Memory B cell (primary cell): ENCODE data around the gene SIX3.
A peak's percentile ranks its signal among the peaks of the same experiment; 100 is the strongest.

Experiments
- ATAC-seq: fragments of 150-1000 bp; cut with Tn5 transposase; 2 replicates; pipeline ENCODE4 v1.10.0; 2021; ENCODE audit warnings: low read depth, mild to moderate bottlenecking, moderate library complexity
- DNase-seq, 2 donors: peaks; one replicate each; pipeline ENCODE4 v3.0.0; 2022; ENCODE audit warnings: low spot score in 2 of 2
- H3K27ac Mint-ChIP-seq: one replicate; pipeline ENCODE4 v1.8.0; 2022; ENCODE audit warnings: mild to moderate bottlenecking, moderate library complexity, mixed read lengths
- H3K27me3 Mint-ChIP-seq: one replicate; pipeline ENCODE4 v1.8.0; 2022; ENCODE audit warnings: mixed read lengths
- H3K36me3 Mint-ChIP-seq: one replicate; pipeline ENCODE4 v1.8.0; 2022; ENCODE audit warnings: mild to moderate bottlenecking, mixed read lengths
- H3K4me1 Mint-ChIP-seq: one replicate; pipeline ENCODE4 v1.8.0; 2022; ENCODE audit warnings: mixed read lengths
- H3K4me3 Mint-ChIP-seq: one replicate; pipeline ENCODE4 v1.8.0; 2022; ENCODE audit warnings: mild to moderate bottlenecking, moderate library complexity, mixed read lengths
- H3K9me3 Mint-ChIP-seq: one replicate; pipeline ENCODE4 v1.8.0; 2022; ENCODE audit warnings: mixed read lengths

Gene SIX3

GRCh38 chr2:44941551-44942234 lies at the start of gene SIX3:
TSS of gene SIX3 (plus strand) at chr2:44941702. CDS start at chr2:44942105, 403 bp downstream.
- H3K27ac Mint-ChIP-seq = peak within 1 kb of the TSS; percentile 89
- H3K36me3 Mint-ChIP-seq = no peaks in the 10 kb centered on the region
- DNase-seq = no peak
- peaks cover 37% of the 10 kb centered on the region for H3K4me1 Mint-ChIP-seq
- no peaks in the 10 kb centered on the region for H3K9me3 Mint-ChIP-seq
- peak within 1 kb of the TSS; percentile 79 for H3K4me3 Mint-ChIP-seq
- peaks cover 42% of the 10 kb centered on the region for H3K27me3 Mint-ChIP-seq
- peak; percentile 77 for ATAC-seq

DNA sequence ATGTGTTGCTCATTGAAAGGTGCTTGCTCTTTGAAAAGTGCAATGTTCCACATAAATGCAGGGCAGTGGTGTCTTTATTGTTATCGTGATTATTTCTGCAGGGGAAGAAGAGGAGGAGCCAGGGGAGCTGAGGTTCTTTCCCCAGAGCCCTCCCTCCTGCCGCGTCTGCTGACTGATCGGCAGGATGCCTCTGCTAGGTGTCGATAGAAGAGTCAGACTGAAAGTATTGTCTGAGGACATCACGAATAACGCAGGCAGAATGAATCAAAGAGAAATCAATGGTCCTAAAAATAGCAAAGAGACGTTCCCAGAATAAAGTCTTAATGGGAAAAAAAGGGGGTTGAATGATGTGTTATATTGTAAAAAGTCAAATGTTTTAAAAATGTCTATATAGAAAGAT lies 47.4 kb upstream of the SIX3 start:
- Mint-ChIP-seq H3K36me3 (peaks cover 9% of the 10 kb centered on the region), H3K27ac (no peak overlapping the region), H3K4me3 (no peak overlapping the region), H3K4me1 (no peaks in the 10 kb centered on the region), H3K27me3 (peaks cover 4% of the 10 kb centered on the region), H3K9me3 (peaks cover 12% of the 10 kb centered on the region)
- ATAC-seq (no peak), DNase-seq (no peak)

GRCh38 chr2:44895061-44895460 lies 46.4 kb upstream of the SIX3 start:
- no peak overlapping the region for H3K4me3 Mint-ChIP-seq
- peaks cover 4% of the 10 kb centered on the region for H3K27me3 Mint-ChIP-seq
- DNase-seq (no peak), ATAC-seq (no peak)
- no peak overlapping the region for H3K27ac Mint-ChIP-seq
- H3K4me1 Mint-ChIP-seq = no peaks in the 10 kb centered on the region
- H3K9me3 Mint-ChIP-seq = peaks cover 12% of the 10 kb centered on the region
- peaks cover 5% of the 10 kb centered on the region for H3K36me3 Mint-ChIP-seq

DNA sequence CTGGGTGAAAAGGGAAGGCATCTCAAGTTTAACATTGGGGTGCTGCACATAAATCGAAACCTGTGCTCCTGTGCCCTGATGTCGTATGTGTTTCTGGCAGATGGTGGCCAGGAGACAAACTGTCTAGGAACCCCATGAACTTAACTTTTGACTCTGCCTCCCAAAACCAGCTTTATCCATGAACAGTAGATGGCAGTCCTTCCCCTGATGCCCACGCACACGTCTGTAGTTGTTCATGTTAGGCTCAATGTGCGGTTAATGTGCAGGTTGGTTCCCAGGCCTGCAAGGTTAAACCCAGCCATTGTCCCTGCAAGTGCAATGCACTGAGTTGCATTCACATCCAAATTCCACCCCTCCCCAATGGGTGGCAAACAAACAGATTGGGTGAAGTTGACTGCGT lies 44.1 kb upstream of the SIX3 start:
- Mint-ChIP-seq H3K9me3 (peaks cover 4% of the 10 kb centered on the region), H3K27me3 (peaks cover 5% of the 10 kb centered on the region), H3K4me3 (no peak overlapping the region), H3K4me1 (no peaks in the 10 kb centered on the region), H3K36me3 (no peaks in the 10 kb centered on the region), H3K27ac (no peak overlapping the region)
- DNase-seq (no peak), ATAC-seq (no peak)

DNA sequence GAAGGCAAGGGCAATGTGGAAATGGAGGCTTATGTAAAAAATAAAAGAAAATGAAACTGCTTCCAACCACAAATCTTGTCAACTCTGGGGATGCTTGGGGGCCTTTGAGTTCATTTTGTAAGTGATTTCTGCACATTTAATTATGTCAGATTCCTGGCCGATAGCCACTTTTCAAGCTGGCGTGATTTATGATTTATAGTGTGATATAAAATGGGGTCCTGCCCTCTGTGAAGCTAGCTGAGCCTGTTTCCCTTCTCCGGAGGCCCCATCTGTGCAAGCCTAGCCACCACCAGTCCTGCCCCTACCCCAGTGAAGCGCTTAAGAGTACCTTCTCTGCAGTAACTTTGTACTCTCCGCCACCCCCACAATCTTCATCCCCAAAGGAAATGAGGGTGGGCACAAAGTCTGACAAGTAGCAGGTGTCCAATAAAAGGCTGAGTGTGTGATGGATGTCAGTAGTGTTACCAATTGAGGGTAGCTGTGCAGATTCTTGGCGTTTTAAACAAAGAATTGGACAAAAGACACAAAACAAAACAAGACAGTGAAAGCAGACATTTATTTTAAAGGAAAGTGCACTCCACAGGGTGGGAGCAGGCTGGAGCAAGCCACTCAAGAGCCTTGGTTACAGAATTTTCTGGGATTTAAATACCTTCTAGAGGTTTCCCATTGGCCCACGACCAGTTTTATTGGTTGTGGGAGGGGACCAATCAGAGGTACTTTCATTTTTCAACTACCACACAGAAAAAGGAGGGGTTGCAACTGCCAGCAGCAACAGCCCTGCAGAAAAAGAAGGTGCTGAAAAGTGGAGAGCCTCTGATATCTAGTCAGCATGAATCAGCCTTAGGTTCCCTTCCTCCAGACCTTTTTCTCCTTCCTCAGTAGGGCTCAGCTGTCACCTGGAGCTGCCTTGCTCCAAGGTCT lies 39.0 kb upstream of the SIX3 start:
- H3K4me1 Mint-ChIP-seq = no peaks in the 10 kb centered on the region
- no peaks in the 10 kb centered on the region for H3K9me3 Mint-ChIP-seq
- no peak overlapping the region for H3K4me3 Mint-ChIP-seq
- no peak for DNase-seq
- peaks cover 12% of the 10 kb centered on the region for H3K27me3 Mint-ChIP-seq
- ATAC-seq = no peak
- no peak overlapping the region for H3K27ac Mint-ChIP-seq
- H3K36me3 Mint-ChIP-seq = no peaks in the 10 kb centered on the region

GRCh38 chr2:44904578-44904977 lies 36.9 kb upstream of the SIX3 start:
- no peaks in the 10 kb centered on the region for H3K4me1 Mint-ChIP-seq
- H3K9me3 Mint-ChIP-seq = no peaks in the 10 kb centered on the region
- DNase-seq (no peak), ATAC-seq (no peak)
- no peaks in the 10 kb centered on the region for H3K36me3 Mint-ChIP-seq
- no peak overlapping the region for H3K4me3 Mint-ChIP-seq
- no peak overlapping the region for H3K27ac Mint-ChIP-seq
- peaks cover 12% of the 10 kb centered on the region for H3K27me3 Mint-ChIP-seq

- H3K4me3 Mint-ChIP-seq = no peak overlapping the region
- H3K27ac Mint-ChIP-seq = no peak overlapping the region
- H3K36me3 Mint-ChIP-seq = peaks cover 2% of the 10 kb centered on the region
- H3K4me1 Mint-ChIP-seq = no peaks in the 10 kb centered on the region
- peaks cover 10% of the 10 kb centered on the region for H3K27me3 Mint-ChIP-seq
- H3K9me3 Mint-ChIP-seq = peaks cover 5% of the 10 kb centered on the region
- ATAC-seq (no peak), DNase-seq (no peak)
These were observed 34.5 kb upstream of the SIX3 start for GRCh38 chr2:44906972-44907371.

- ATAC-seq (no peak), DNase-seq (no peak)
- Mint-ChIP-seq H3K36me3 (peaks cover 2% of the 10 kb centered on the region), H3K4me3 (no peak overlapping the region), H3K9me3 (peaks cover 5% of the 10 kb centered on the region), H3K4me1 (no peaks in the 10 kb centered on the region), H3K27me3 (peaks cover 7% of the 10 kb centered on the region), H3K27ac (no peak overlapping the region)
These were observed 31.7 kb upstream of the SIX3 start for GRCh38 chr2:44909831-44910230.

GRCh38 chr2:44912660-44913059 lies 28.8 kb upstream of the SIX3 start:
- no peak for ATAC-seq
- peaks cover 8% of the 10 kb centered on the region for H3K27me3 Mint-ChIP-seq
- no peak overlapping the region for H3K27ac Mint-ChIP-seq
- H3K4me3 Mint-ChIP-seq = no peak overlapping the region
- peaks cover 5% of the 10 kb centered on the region for H3K9me3 Mint-ChIP-seq
- H3K36me3 Mint-ChIP-seq = peaks cover 2% of the 10 kb centered on the region
- no peaks in the 10 kb centered on the region for H3K4me1 Mint-ChIP-seq
- no peak for DNase-seq

GRCh38 chr2:44916291-44916690 lies 25.2 kb upstream of the SIX3 start:
- no peak for ATAC-seq
- peaks cover 24% of the 10 kb centered on the region for H3K27me3 Mint-ChIP-seq

GRCh38 chr2:44918095-44918775 lies 23.3 kb upstream of the SIX3 start:
- H3K27me3 Mint-ChIP-seq = peaks cover 26% of the 10 kb centered on the region
- no peaks in the 10 kb centered on the region for H3K9me3 Mint-ChIP-seq
- H3K4me3 Mint-ChIP-seq = no peak overlapping the region
- no peaks in the 10 kb centered on the region for H3K4me1 Mint-ChIP-seq
- H3K36me3 Mint-ChIP-seq = no peaks in the 10 kb centered on the region
- DNase-seq (no peak), ATAC-seq (no peak)
- H3K27ac Mint-ChIP-seq = no peak overlapping the region

More at GRCh38 chr2:44916291-44916690, 25.2 kb upstream of the SIX3 start:
- no peaks in the 10 kb centered on the region for H3K36me3 Mint-ChIP-seq
- H3K9me3 Mint-ChIP-seq = no peaks in the 10 kb centered on the region
- no peak for DNase-seq
- H3K27ac Mint-ChIP-seq = no peak overlapping the region
- no peak overlapping the region for H3K4me3 Mint-ChIP-seq
- no peaks in the 10 kb centered on the region for H3K4me1 Mint-ChIP-seq

GRCh38 chr2:44920751-44921150 lies 20.8 kb upstream of the SIX3 start:
- Mint-ChIP-seq H3K9me3 (no peaks in the 10 kb centered on the region), H3K4me1 (no peaks in the 10 kb centered on the region), H3K27ac (no peak overlapping the region), H3K27me3 (peaks cover 33% of the 10 kb centered on the region), H3K4me3 (no peak overlapping the region), H3K36me3 (no peaks in the 10 kb centered on the region)
- DNase-seq = no peak
- no peak for ATAC-seq

DNA sequence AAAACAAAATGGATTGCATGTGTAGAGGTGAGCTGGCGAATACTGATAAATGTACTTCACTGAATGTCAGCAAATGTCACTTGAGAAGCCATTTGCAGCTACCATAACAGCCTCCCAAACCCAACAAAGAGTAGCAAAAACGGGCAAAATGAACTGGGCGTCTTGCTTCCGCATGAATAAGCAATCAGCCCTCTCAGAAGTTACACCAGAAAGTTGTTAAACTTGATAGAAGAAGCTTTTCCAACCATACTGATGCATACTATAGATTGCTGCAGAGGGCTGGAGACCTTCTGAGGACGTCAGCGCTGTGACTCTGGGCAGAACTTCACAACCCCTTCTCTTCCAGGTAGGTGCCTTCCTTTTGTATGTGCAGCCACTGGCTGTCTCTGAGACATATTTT lies 18.7 kb upstream of the SIX3 start:
- H3K27me3 Mint-ChIP-seq = peaks cover 27% of the 10 kb centered on the region
- ATAC-seq (no peak), DNase-seq (no peak)
- no peaks in the 10 kb centered on the region for H3K4me1 Mint-ChIP-seq
- no peak overlapping the region for H3K4me3 Mint-ChIP-seq
- H3K27ac Mint-ChIP-seq = no peak overlapping the region
- H3K9me3 Mint-ChIP-seq = no peaks in the 10 kb centered on the region
- H3K36me3 Mint-ChIP-seq = no peaks in the 10 kb centered on the region

DNA sequence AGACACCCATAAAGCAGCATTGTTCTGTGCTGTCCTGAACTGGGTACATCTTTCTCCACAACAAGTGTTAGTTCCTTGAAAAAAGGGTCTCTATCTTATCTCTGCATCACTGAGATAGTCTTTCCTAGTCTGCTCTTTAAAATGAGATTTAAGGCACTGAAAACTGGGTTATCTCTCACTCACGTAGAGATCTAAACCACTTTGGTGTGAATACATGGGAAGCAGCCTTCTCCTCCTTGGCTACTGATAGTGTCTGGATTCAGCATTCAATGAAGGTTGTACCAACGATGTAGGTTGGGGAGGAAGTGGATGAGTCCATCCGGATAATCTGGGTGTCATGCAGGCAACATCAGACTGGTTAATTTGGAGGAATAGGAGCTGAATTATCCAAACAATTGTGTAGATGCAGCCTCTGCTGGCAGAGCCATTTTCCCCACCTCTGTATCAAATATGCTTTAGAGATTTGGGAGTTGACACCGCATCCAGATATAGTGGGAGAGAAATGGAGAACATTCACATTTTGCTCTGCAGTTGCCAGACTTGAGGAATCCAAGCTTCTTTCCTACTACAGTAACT lies 15.9 kb upstream of the SIX3 start:
- ATAC-seq (no peak), DNase-seq (no peak)
- no peak overlapping the region for H3K27ac Mint-ChIP-seq
- no peaks in the 10 kb centered on the region for H3K9me3 Mint-ChIP-seq
- no peak overlapping the region for H3K4me3 Mint-ChIP-seq
- peaks cover 3% of the 10 kb centered on the region for H3K4me1 Mint-ChIP-seq
- H3K36me3 Mint-ChIP-seq = no peaks in the 10 kb centered on the region
- peaks cover 22% of the 10 kb centered on the region for H3K27me3 Mint-ChIP-seq
